ENCODE data around the gene RBMS3. TPM values are rescaled to one million over a fixed set of nuclear protein-coding genes. Genes with fewer than 3 reads are reported as not detected.

The RBMS3 gene
- total RNA-seq, 2 experiments from 2014 or later, result 0.25 to 0.27 TPM

- Mint-ChIP-seq H3K27me3 (no peaks in the 10 kb centered on the region), H3K4me3 (no peak overlapping the region), H3K36me3 (ENCODE audit: low read depth) (no peaks in the 10 kb centered on the region), H3K27ac (no peak overlapping the region), H3K4me1 (no peaks in the 10 kb centered on the region), H3K9me3 (no peaks in the 10 kb centered on the region)
- POLR2A ChIA-PET, result no interaction called here
- CTCF ChIA-PET, result no interaction called here
- DNase-seq, result no peak
Measured at GRCh38 chr3:29540544-29540943, 259.7 kb downstream of the RBMS3 start.

DNA sequence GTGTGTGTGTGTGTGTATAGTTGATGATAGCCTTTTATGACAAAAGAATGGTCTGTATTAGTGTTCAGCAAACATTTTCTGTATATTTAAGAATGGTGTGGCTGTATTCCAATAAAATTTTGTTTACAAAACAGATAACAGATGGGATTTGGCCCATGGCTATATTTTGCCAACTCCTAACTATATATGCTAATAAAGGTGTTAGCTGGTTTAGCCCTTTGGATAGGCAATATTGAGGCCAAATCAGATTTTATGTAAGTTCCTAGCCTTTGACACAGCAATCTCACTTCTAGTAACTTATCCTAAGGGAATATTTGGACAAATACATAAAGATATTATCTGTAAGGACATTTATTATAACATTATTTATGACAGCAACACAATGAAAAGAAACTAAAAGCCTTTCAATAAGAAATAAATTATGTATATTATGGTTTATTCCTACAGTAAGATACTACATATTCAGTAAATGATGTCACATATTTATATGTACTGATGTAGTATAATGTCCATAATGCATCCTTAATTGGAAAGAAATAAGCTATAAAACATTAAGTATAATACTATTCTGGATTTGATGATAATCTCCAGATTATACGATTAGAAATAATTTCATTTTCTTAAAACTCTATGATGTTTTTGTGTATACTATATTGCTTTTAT, 264.0 kb downstream of the RBMS3 start:
- Mint-ChIP-seq H3K9me3 (no peaks in the 10 kb centered on the region), H3K4me1 (no peaks in the 10 kb centered on the region), H3K4me3 (no peak overlapping the region), H3K27me3 (no peaks in the 10 kb centered on the region), H3K36me3 (ENCODE audit: low read depth) (no peaks in the 10 kb centered on the region), H3K27ac (no peak overlapping the region)
- no peak for DNase-seq
- CTCF ChIA-PET, result no interaction called here
- POLR2A ChIA-PET, result no interaction called here

DNA sequence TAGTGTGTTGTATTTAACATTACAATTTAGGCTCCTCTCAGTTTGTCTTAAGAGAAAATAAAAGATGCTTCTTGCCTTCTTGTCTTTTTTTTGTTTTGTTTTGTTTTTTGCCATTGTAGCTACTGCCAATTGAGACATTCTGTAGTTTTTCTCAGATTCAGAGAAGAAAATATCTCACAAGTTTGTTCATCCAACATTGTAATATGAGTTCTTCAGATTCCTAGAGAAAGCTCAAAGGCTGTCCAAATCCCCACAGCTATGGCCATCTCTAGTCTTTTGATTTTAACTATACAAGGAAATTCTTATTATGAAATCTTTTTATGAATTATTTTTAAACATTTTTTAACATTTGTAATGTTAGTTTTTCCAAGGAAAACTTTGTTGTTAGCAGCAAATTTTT, 264.7 kb downstream of the RBMS3 start:
- ChIA-PET CTCF (no interaction called here), POLR2A (no interaction called here)
- Mint-ChIP-seq H3K27me3 (no peaks in the 10 kb centered on the region), H3K27ac (no peak overlapping the region), H3K36me3 (ENCODE audit: low read depth) (no peaks in the 10 kb centered on the region), H3K4me3 (no peak overlapping the region), H3K9me3 (no peaks in the 10 kb centered on the region), H3K4me1 (no peaks in the 10 kb centered on the region)
- DNase-seq, result no peak

DNA sequence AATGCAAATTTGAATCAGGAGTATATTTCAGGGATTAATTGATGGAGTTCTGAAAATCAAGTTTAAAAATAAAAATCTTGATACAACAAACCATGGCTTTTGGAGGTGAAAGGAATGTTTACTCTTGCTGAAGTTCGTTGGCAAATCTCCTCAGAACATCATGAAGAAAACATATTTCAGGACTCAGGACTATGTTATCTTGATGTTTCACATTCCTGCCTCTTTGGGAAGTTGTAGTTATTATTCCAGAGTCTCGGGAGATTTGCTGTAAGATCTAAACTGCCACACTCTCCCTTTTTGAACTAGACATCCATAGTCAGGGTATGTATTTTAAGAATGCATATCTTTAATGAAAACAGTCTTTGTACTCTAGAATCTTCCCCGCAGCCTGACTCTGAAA, 271.2 kb downstream of the RBMS3 start:
- Mint-ChIP-seq H3K9me3 (no peaks in the 10 kb centered on the region), H3K4me3 (no peak overlapping the region), H3K36me3 (ENCODE audit: low read depth) (no peaks in the 10 kb centered on the region), H3K4me1 (no peaks in the 10 kb centered on the region), H3K27ac (no peak overlapping the region), H3K27me3 (no peaks in the 10 kb centered on the region)
- CTCF ChIA-PET, result no interaction called here
- no peak for DNase-seq
- POLR2A ChIA-PET, result no interaction called here

GRCh38 chr3:29554566-29554965, 273.7 kb downstream of the RBMS3 start:
- Mint-ChIP-seq H3K4me3 (no peak overlapping the region), H3K9me3 (no peaks in the 10 kb centered on the region), H3K4me1 (no peaks in the 10 kb centered on the region), H3K27me3 (no peaks in the 10 kb centered on the region), H3K36me3 (ENCODE audit: low read depth) (no peaks in the 10 kb centered on the region), H3K27ac (no peak overlapping the region)
- ChIA-PET POLR2A (no interaction called here), CTCF (no interaction called here)
- no peak for DNase-seq

GRCh38 chr3:29555590-29555989, 274.7 kb downstream of the RBMS3 start:
- ChIA-PET CTCF (no interaction called here), POLR2A (no interaction called here)
- Mint-ChIP-seq H3K4me1 (no peaks in the 10 kb centered on the region), H3K36me3 (ENCODE audit: low read depth) (no peaks in the 10 kb centered on the region), H3K27ac (no peak overlapping the region), H3K9me3 (no peaks in the 10 kb centered on the region), H3K27me3 (no peaks in the 10 kb centered on the region), H3K4me3 (no peak overlapping the region)
- no peak for DNase-seq

DNA sequence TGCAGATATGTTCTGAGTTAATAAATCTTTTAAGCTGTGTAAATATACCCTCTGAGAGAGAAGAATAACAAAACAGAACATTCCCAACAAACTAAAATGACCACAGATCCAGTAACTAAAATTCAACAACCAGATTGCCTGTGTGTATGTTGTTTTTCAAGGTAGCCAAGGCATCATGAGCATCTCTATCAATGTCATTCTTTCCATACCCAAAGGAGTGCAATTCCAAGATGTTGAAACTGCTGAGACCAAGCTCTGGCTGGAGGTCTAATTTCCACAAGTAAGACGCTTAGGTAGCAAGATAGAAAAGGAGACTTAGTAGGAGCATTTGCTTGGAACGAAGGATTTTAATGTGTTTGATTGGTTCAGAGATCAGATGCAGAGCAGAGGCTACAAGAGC, 276.3 kb downstream of the RBMS3 start:
- no peaks in the 10 kb centered on the region for H3K27me3 Mint-ChIP-seq
- no peak overlapping the region for H3K27ac Mint-ChIP-seq
- H3K4me1 Mint-ChIP-seq, result no peaks in the 10 kb centered on the region
- H3K4me3 Mint-ChIP-seq, result no peak overlapping the region
- no peaks in the 10 kb centered on the region for H3K36me3 Mint-ChIP-seq (ENCODE audit: low read depth)
- no peak for DNase-seq
- ChIA-PET POLR2A (no interaction called here), CTCF (no interaction called here)
- H3K9me3 Mint-ChIP-seq, result no peaks in the 10 kb centered on the region

DNA sequence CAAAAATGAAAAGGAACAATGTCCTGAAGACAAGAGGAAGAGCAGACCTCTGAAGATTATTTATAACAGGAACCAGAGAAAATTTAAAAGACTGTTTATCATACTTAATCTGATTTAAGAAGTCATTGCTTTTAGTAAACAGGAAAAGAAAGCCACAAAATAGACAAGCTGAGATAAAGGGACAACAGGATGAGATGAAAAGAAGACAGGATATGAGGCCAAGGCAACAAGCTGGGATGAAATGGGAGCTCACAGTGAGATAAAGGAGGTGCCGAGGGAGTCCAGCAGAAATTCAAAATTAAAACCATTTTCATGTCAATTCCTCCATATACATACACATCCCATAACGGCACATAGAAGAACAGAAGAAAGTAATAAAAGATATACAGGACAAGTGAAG, 277.0 kb downstream of the RBMS3 start:
- CTCF ChIA-PET, result no interaction called here

DNA sequence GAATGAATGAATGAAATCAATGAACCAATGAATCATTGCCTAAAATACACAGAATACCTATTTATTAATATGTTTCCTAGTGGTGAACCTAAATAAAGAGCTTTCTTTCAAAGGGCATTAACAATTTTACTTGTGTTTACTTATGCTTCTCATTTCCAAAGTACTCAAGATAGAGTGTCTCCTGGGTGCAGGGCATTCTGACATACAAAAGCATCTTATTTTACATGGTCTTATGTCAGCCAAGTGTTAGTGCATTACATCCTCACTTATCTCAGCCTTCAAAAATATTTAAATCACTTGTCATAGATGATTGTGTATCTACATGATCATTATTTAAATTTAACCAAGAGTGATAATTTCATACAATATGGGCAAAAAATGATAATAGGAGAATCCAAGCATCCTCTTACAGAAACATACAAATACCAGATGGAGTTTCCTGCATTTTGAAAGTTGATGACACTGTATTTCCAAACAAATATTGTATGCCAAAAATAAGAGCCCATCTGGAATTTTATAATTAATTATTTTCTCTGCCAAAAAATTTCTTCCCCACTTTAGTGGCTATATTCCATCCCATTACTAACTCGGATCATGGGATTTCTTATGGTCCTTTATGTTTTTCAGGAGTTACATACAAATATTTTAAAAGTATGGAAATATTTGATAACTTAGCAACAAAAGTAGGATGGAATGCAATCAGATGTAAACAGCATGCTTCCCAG, 279.0 kb downstream of the RBMS3 start:
- DNase-seq, result no peak
- H3K27ac Mint-ChIP-seq, result no peak overlapping the region
- no peaks in the 10 kb centered on the region for H3K27me3 Mint-ChIP-seq
- no peaks in the 10 kb centered on the region for H3K4me1 Mint-ChIP-seq
- H3K9me3 Mint-ChIP-seq, result no peaks in the 10 kb centered on the region
- ChIA-PET POLR2A (no interaction called here), CTCF (no interaction called here)
- no peak overlapping the region for H3K4me3 Mint-ChIP-seq
- H3K36me3 Mint-ChIP-seq (ENCODE audit: low read depth), result no peaks in the 10 kb centered on the region

More for the DNA sequence above, 277.0 kb downstream of the RBMS3 start:
- no peak overlapping the region for H3K27ac Mint-ChIP-seq
- no peaks in the 10 kb centered on the region for H3K27me3 Mint-ChIP-seq
- no peak for DNase-seq
- H3K9me3 Mint-ChIP-seq, result no peaks in the 10 kb centered on the region
- POLR2A ChIA-PET, result no interaction called here
- no peaks in the 10 kb centered on the region for H3K4me1 Mint-ChIP-seq
- no peak overlapping the region for H3K4me3 Mint-ChIP-seq
- H3K36me3 Mint-ChIP-seq (ENCODE audit: low read depth), result no peaks in the 10 kb centered on the region

DNA sequence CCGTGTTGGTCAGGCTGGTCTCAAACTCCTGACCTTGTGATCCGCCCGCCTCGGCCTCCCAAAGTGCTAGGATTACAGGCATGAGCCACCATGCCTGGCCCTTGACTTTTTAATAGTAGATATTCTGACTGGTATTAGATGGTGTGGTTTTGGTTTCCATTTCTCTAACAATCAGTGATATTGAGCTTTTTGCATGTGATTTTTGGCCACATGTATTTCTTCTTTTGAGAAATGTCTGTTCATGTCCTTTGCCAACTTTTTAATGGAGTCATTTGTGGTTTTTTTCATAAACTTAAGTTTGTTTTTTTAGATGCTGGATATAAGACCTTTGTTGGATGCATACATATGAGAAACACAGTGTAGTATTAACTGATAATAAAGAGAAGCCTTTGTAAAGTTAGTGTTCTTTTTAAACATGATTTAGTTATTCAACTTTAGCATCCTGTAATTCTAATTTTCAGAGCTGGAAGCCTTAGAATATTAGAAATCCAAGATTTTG, 280.8 kb downstream of the RBMS3 start:
- CTCF ChIA-PET, result no interaction called here
- H3K4me3 Mint-ChIP-seq, result no peak overlapping the region

GRCh38 chr3:29565236-29565635, 284.4 kb downstream of the RBMS3 start:
- CTCF ChIA-PET, result no interaction called here
- H3K27me3 Mint-ChIP-seq, result no peaks in the 10 kb centered on the region
- no peak overlapping the region for H3K4me3 Mint-ChIP-seq
- H3K4me1 Mint-ChIP-seq, result no peaks in the 10 kb centered on the region
- no peak overlapping the region for H3K27ac Mint-ChIP-seq
- no peaks in the 10 kb centered on the region for H3K9me3 Mint-ChIP-seq
- POLR2A ChIA-PET, result no interaction called here
- DNase-seq, result no peak
- H3K36me3 Mint-ChIP-seq (ENCODE audit: low read depth), result no peaks in the 10 kb centered on the region

More for the DNA sequence above, 280.8 kb downstream of the RBMS3 start:
- DNase-seq, result no peak
- POLR2A ChIA-PET, result no interaction called here
- Mint-ChIP-seq H3K27me3 (no peaks in the 10 kb centered on the region), H3K36me3 (ENCODE audit: low read depth) (no peaks in the 10 kb centered on the region), H3K9me3 (no peaks in the 10 kb centered on the region), H3K4me1 (no peaks in the 10 kb centered on the region), H3K27ac (no peak overlapping the region)

DNA sequence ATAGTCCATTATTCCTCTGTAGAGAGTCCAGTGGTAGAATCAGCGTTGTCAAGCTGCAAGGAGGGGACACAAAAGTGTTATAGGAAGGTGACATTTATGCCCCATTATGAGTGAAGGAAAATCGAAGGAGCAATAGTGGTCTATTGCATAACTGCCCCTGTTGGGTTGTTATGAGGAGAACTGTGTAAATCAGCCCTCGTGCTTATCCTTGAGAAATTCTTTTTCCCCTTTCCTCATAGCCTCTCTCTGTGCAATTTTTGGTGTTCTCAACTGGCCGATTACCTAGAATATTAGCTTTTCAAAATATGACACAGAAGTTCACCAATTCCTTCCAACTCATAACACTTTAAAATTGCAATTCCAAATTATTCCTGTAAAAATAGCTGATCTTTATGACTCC, 286.6 kb downstream of the RBMS3 start:
- H3K9me3 Mint-ChIP-seq, result no peaks in the 10 kb centered on the region
- no peaks in the 10 kb centered on the region for H3K36me3 Mint-ChIP-seq (ENCODE audit: low read depth)
- DNase-seq, result no peak
- H3K4me1 Mint-ChIP-seq, result no peaks in the 10 kb centered on the region
- CTCF ChIA-PET, result no interaction called here
- H3K27ac Mint-ChIP-seq, result no peak overlapping the region
- POLR2A ChIA-PET, result no interaction called here
- H3K4me3 Mint-ChIP-seq, result no peak overlapping the region
- no peaks in the 10 kb centered on the region for H3K27me3 Mint-ChIP-seq

DNA sequence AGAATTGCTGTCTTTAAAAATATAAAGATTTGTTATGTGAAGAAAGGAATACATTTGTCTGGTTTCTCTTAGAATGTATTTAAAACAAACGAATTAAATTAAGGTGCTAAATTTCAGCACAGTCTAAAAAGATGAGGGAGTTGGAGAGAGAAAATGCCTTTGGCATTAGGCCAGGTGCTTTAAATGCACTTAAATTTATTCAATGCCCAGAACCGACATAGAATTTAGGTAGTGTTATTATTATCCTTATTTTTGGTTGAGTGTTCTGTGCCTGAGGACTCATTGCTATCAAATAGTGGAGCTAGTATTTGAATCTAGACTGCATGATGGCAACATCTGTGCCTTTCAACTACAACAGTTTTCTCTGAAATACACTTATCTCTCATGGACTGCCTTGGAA, 287.5 kb downstream of the RBMS3 start:
- ChIA-PET CTCF (no interaction called here), POLR2A (no interaction called here)
- Mint-ChIP-seq H3K27me3 (no peaks in the 10 kb centered on the region), H3K4me3 (no peak overlapping the region), H3K4me1 (no peaks in the 10 kb centered on the region), H3K27ac (no peak overlapping the region), H3K9me3 (no peaks in the 10 kb centered on the region), H3K36me3 (ENCODE audit: low read depth) (no peaks in the 10 kb centered on the region)
- DNase-seq, result no peak

DNA sequence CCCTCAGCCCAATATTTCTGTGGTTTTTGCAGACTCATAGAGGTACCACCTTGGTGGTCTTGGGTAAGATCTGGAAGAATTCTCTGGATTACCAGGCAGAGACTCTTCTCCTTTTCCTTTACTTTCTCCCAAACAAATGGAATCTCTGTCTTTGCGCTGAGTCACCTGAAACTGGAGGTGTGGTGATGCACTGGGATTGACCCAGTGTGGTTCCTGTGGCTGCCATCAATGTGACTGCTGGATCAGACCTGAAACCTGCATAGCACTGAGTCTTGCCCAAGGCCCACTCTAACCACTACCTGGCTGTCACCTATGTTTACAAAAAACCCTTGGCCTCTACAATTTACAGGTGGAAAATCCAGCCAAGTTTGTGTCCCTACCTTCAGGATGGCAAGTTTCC, 295.3 kb downstream of the RBMS3 start:
- H3K36me3 Mint-ChIP-seq (ENCODE audit: low read depth), result no peaks in the 10 kb centered on the region
- no peak overlapping the region for H3K4me3 Mint-ChIP-seq
- ChIA-PET CTCF (no interaction called here), POLR2A (no interaction called here)
- peaks cover 1% of the 10 kb centered on the region for H3K9me3 Mint-ChIP-seq
- no peak overlapping the region for H3K27ac Mint-ChIP-seq
- no peaks in the 10 kb centered on the region for H3K4me1 Mint-ChIP-seq
- DNase-seq, result no peak
- H3K27me3 Mint-ChIP-seq, result no peaks in the 10 kb centered on the region
